Activated T-helper 1 cell treated with anti-CD3 and anti-CD28 coated beads, Interleukin-12 subunit alpha, Interleukin-12 subunit beta, Interleukin-2, Interleukin-4 antibody, amounts not matched to agents 30 ng/mL and 10 ng/mL and 1 ng/mL, durations not matched to agents 14 hours and 24 hours and 36 hours (primary cell): ENCODE data around the gene SDF4. TPM values are rescaled to one million over a fixed set of nuclear protein-coding genes. Genes with fewer than 3 reads are reported as not detected.

Experiments
- DNase-seq: peaks from one replicate; pipeline ENCODE4 v3.0.0; 2021; ENCODE audit warnings: low spot score
- H3K27ac Mint-ChIP-seq: one replicate; pipeline ENCODE4 v1.8.0; 2021; ENCODE audit warnings: mild to moderate bottlenecking, mixed read lengths
- H3K27me3 Mint-ChIP-seq: one replicate; pipeline ENCODE4 v1.8.0; 2022; ENCODE audit warnings: mild to moderate bottlenecking, moderate library complexity, mixed read lengths; ENCODE audit not compliant: insufficient read depth
- H3K36me3 Mint-ChIP-seq: one replicate; pipeline ENCODE4 v1.8.0; 2021; ENCODE audit warnings: low read depth, mixed read lengths
- H3K4me1 Mint-ChIP-seq: one replicate; pipeline ENCODE4 v1.8.0; 2021; ENCODE audit warnings: low read depth, mixed read lengths
- H3K4me3 Mint-ChIP-seq: one replicate; pipeline ENCODE4 v1.8.0; 2021; ENCODE audit warnings: mild to moderate bottlenecking, moderate library complexity, mixed read lengths
- H3K9me3 Mint-ChIP-seq: one replicate; pipeline ENCODE4 v1.8.0; 2021; ENCODE audit warnings: mixed read lengths
- intact Hi-C: fragments of 100-400 bp; cut with micrococcal nuclease; formaldehyde crosslinking; loops from one replicate; pipeline ENCODE4 v1.15.1; 2024
- total RNA-seq: library from RNA; stranded (reverse); gene quantifications from 2 replicates; pipeline ENCODE4 v1.2.3, GENCODE V29; 2022

SDF4 gene
- total RNA-seq, 1 donor from 2014 or later, result 202 TPM

DNA sequence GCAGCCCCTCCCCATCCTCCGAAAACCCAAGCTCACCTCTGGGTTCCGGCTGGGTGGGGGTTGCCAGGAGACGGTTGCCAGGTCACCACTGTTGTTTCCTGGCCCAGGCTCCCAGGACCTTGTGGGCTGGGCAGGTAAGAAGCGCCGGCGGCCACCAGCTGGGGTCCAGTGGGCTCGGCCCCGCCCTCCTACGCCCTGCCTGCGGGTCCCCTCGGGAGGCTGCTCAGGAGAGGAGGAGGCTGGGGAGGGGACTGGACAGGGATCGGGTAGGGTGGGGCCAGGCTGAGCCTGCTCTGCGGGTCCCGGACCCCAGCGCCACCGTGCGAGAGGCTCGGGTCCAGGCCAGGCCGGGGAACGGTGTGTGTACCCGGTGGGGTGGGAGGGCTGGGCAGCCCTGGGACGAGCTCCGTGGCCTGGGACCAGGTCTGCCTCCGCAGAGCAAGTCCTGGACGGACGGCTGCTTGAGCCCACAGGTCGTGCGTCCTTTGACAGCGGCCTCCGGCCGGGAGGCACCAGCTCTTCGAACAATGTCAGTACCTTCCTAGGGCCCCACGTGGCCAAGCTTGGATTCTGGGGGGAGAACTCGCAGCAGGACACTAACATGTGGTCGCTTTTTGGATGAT lies 57.9 kb downstream of the SDF4 start, which contains the start of gene TTLL10:
Gene TTLL10, plus strand, starts transcription at position 88 of the 623 bp plus-strand sequence. CDS start 5,336 bp downstream, outside the sequence.
- Mint-ChIP-seq H3K27me3 (peaks cover 10% of the 10 kb centered on the region), H3K4me3 (peak within 1 kb of the TSS; percentile 39), H3K36me3 (no peaks in the 10 kb centered on the region), H3K27ac (no peak within 1 kb of the TSS), H3K4me1 (peaks cover 12% of the 10 kb centered on the region), H3K9me3 (no peaks in the 10 kb centered on the region)
- peak; percentile 66 for DNase-seq
- intact Hi-C loops, result no loop called here

DNA sequence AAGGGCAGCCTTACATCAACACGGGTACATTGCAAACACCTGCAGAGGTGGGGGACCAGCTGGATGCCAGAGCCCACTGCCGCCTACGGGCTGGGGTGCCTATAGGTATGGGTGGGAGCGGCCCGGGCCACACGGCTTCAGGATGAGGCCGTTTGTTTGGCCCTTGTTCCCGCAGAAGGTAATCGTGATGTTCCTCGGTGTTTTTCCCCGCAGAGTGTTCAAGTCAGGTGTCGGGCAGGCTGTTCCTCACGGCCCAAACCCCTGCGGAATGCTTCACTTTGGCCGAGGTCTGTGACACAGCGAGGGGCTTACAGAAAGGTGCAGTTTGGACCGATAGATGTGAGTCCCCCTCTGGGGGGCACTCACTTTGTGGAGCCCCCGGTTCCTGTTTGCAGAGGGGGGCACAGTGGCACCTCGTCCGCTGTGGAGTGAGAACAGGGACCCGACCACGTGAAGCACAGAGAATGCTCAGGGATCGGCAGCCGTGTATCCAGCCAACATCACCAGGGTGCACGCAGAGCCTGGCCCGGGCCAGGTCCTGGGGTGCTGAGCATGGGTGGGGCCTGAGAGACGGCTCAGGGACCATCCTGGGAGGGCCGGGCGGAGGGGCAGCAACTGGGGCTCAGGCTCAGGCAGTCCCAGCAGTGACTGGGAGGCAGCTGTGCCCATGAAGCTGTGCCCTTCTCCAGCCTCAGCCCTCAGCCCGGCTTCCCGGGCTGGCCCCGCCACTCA lies 58.6 kb downstream of the SDF4 start:
- no peak for DNase-seq
- peaks cover 12% of the 10 kb centered on the region for H3K4me1 Mint-ChIP-seq
- no peaks in the 10 kb centered on the region for H3K9me3 Mint-ChIP-seq
- intact Hi-C loops, result no loop called here
- peaks cover 10% of the 10 kb centered on the region for H3K27me3 Mint-ChIP-seq
- no peaks in the 10 kb centered on the region for H3K36me3 Mint-ChIP-seq
- peak overlapping the region; percentile 39 for H3K4me3 Mint-ChIP-seq
- no peak overlapping the region for H3K27ac Mint-ChIP-seq

DNA sequence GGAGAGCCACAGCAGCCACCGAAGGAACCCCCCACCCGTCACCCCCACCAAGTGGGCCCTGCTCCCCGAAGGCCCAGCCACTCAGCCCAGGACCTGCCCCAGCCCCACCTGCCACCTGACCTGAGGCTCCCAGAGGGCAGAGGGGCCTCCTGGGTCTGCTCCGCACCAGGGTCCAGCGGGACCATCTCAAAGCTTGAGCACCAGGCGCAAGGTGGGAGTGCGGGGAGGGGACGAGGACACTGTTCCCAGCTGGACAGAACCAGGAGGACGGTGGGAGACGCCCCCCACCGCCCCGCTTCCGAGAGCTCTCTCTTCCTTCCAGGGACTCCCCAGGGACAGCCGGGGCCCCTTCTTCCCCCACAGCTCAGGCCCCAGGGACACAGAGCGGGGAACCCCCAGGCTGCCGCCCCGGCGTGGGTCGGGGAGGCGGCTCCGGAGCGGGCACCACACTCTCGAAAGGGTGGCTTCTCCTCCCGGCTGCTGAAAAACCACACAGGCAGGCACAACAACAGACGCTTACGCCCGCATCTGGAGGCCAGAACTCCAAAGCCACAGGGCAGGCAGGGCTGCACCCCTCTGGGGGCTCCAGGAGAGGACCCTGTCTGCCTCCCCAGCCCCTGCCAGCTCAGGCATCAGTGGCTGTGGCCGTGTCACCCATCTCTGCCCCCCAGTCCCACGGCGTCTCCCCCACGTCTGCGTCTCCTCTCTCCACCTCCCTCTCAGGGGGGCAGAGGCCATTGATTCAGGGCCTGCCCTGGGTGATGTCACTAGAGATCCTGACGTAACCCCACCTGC lies 60.1 kb downstream of the SDF4 start:
- H3K36me3 Mint-ChIP-seq, result no peaks in the 10 kb centered on the region
- H3K9me3 Mint-ChIP-seq, result no peaks in the 10 kb centered on the region
- no peak for DNase-seq
- H3K4me3 Mint-ChIP-seq, result no peak overlapping the region
- H3K27ac Mint-ChIP-seq, result no peak overlapping the region
- peaks cover 10% of the 10 kb centered on the region for H3K27me3 Mint-ChIP-seq
- H3K4me1 Mint-ChIP-seq, result peaks cover 12% of the 10 kb centered on the region
- intact Hi-C loops, result no loop called here

DNA sequence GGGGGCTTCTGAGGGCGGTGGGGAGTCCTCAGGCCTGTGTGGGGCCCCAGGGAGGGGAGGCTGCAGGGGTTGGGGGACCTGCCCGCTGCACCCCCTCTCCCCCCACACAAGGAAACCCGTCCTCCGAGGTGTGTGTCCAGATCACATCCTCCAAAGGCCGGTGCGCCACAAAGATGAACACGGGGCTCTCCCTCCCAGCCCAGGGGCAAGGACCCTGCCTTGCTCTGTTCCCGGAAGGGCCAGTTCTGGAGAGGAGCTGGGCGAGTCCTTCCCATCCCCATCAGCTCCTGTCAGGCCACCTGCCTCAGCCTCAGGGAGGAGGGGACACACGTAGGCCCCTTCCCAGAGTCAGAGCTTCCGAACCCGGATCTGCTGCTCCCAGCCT lies 60.6 kb downstream of the SDF4 start:
- peaks cover 12% of the 10 kb centered on the region for H3K4me1 Mint-ChIP-seq
- peaks cover 10% of the 10 kb centered on the region for H3K27me3 Mint-ChIP-seq
- no peak for DNase-seq
- H3K27ac Mint-ChIP-seq, result no peak overlapping the region
- no peaks in the 10 kb centered on the region for H3K9me3 Mint-ChIP-seq
- no peaks in the 10 kb centered on the region for H3K36me3 Mint-ChIP-seq
- H3K4me3 Mint-ChIP-seq, result no peak overlapping the region
- intact Hi-C loops, result no loop called here

DNA sequence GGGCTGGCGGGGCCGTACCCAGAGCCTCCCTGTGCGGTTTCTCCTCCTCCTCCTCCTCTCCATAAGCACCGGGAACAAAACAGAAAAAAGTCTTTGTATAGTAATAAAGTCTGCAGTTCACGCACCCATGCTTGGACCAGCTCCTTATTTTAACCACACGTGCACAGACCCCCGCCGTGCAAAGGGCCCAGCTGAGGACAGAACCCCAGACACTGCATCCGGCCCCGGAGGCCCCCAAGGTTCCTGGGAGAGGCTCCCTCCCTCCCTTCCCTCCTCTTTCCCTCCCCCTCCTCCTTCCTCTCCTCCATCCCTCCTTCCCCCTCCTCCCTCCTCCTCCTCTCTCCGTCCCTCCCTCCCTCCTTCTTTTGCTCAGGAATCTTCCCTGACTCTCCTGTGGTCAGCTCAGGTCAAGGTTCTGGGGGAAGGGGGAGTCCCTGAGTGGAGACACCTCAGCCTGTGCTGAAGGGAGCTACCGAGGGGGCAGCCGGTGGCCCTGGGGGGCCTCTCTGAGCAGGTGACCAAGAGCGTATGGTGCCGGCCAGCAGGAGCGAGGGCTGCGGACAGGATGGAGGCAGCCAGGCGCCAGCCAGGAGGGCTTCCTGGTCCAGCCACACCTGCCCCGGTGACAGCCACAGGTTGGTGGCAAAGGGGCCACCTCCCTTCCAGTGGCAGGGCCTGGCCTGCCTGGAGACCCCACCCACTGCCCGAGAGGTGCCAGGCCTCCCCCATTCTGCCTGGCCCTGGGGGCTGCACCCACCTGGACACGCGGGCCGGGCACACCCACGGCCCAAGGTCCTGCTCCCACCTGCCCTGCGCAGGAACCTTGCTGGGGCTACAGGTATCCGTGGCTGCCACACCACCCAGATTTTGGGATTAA lies 61.3 kb downstream of the SDF4 start:
- H3K9me3 Mint-ChIP-seq, result no peaks in the 10 kb centered on the region
- peaks cover 12% of the 10 kb centered on the region for H3K4me1 Mint-ChIP-seq
- H3K4me3 Mint-ChIP-seq, result no peak overlapping the region
- H3K27ac Mint-ChIP-seq, result peak overlapping the region; percentile 61
- intact Hi-C loops, result no loop called here
- no peaks in the 10 kb centered on the region for H3K36me3 Mint-ChIP-seq
- no peak for DNase-seq
- H3K27me3 Mint-ChIP-seq, result peaks cover 10% of the 10 kb centered on the region

DNA sequence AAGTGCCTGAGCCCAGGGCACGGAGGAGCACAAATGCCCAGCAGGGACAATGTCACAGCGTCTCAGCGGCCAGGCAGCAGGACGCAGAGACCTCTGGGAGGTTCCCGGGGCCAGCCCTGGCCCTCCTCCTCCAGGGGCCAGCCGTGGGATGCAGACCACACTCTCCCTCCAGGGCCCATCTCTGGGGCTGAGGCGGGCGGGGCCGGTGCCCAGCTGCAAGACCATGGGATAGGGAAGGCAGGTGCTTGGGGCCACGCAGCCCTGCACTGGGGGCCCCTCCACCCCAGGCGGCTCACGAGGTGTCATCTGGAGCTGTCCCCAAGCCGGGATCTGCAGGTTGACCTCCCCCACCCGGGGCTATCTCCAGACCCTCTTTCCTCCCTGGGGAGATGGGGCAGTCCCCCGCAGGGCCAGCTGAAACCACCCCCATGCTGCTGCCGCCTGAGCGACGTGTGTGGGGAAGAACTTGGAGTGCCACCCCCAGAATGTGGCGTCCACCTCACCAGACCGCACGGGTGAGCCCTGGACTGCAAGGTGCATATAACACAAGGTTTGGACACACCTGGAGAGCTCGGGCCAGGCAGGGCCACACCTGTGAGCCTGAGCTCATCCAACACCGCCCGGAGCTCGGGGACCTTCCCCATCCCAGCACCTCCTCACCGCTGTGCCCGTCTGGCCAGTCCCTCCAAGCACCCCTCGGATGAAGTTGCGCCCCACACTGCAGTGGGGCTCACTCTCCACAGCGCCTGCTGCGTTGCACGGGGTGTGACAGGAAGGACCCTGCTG lies 62.2 kb downstream of the SDF4 start:
- intact Hi-C loops, result no loop called here
- H3K4me3 Mint-ChIP-seq, result no peak overlapping the region
- H3K27me3 Mint-ChIP-seq, result peaks cover 8% of the 10 kb centered on the region
- no peaks in the 10 kb centered on the region for H3K9me3 Mint-ChIP-seq
- H3K4me1 Mint-ChIP-seq, result peaks cover 12% of the 10 kb centered on the region
- no peak for DNase-seq
- H3K27ac Mint-ChIP-seq, result no peak overlapping the region
- no peaks in the 10 kb centered on the region for H3K36me3 Mint-ChIP-seq

DNA sequence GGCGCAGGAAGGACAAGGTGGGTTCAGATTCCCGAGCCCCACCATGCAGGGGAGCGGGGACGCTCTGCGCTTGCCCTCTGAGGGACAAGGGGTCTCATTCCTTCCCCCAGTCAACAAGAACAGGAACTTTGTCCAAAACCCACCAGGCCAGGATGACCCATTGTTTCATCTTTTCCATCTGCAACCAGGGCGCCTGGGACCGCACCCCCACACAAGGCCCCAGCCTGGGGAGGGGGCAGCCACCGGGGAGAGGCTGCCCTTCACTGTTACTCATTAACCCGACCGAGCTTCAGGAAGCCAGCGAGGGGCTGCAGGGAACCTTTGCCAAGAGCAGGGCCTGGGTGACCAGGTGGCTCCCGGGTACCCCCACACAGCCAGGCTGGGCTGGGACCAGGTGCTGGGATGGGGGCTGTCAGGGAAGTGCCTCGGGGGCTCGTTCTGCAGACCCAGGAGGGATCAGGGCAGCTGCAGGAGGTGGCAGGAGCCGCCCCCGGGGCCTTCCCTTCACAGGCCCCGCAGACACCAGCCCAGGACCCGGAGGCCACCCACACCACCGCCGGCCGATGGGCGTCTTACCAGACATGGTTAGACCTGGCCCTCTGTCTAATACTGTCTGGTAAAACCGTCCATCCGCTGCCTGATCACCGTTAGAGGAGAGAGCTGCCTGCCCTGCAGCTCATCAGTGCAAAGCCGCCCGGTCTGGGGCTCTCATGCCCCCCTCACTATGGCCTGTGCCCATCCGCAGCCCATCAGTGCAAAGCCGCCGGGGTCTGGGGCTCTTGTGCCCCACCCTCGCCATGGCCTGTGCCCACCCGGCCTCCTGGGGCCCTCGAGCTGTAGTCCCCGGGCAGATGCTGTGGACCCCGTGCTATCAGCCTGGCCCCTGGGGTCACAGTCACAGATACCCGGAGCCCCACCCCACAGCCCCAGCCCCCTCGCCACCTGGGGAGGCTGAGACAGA lies 63.1 kb downstream of the SDF4 start:
- H3K27ac Mint-ChIP-seq, result no peak overlapping the region
- H3K27me3 Mint-ChIP-seq, result peaks cover 8% of the 10 kb centered on the region
- no peak overlapping the region for H3K4me3 Mint-ChIP-seq
- no peak for DNase-seq
- H3K9me3 Mint-ChIP-seq, result no peaks in the 10 kb centered on the region
- peaks cover 12% of the 10 kb centered on the region for H3K4me1 Mint-ChIP-seq
- H3K36me3 Mint-ChIP-seq, result no peaks in the 10 kb centered on the region
- intact Hi-C loops, result no loop called here

DNA sequence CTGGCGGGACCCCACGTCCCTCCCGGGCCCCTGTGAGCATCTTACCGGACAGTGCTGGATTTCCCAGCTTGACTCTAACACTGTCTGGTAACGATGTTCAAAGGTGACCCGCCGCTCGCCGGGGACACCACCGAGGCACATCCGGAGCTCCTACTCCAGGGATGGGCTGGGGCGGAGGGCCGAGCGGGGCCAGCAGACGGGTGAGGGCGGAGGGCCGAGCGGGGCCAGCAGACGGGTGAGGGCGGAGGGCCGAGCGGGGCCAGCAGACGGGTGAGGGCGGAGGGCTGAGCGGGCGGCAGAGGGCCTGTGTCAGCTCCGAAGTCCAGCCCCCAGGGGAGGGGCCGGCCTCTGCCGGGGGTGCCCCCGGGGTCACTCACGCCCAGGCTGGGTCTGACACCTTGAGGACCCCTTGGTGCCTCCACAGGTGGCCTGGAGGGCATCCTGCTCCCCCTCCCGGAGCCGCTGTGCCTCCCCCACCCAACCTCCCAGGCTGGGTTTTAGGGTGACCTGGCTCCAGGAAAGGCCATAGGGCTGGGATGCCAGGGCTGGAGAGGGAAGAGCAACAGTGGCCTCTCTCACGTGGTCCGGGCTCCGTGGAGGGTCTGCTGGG lies 63.9 kb downstream of the SDF4 start:
- no peak overlapping the region for H3K4me3 Mint-ChIP-seq
- no peaks in the 10 kb centered on the region for H3K36me3 Mint-ChIP-seq
- no peak overlapping the region for H3K27ac Mint-ChIP-seq
- H3K4me1 Mint-ChIP-seq, result peaks cover 12% of the 10 kb centered on the region
- intact Hi-C loops, result no loop called here
- H3K9me3 Mint-ChIP-seq, result no peaks in the 10 kb centered on the region
- no peak for DNase-seq
- H3K27me3 Mint-ChIP-seq, result peaks cover 5% of the 10 kb centered on the region

DNA sequence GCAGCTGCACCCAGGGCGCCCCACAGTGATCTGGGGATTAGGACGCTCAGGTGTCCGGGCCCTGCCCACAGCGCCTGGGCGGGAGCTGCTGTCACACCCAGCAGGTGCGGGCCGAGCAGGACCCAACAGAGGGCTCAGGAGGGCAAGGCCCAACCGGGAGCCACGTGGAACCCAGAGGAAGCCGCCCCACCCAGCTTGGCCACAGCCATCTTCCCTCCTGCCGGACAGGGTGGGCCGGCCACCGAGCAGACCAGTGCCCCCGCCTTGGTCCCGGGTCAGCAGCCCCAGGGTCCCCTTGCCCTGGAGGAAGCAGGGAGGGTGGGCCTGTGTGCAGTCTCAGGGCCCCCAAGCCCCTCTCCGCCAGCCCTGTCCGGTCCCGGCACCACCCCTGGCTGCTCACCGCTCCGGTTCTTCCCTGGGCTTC lies 64.4 kb downstream of the SDF4 start:
- DNase-seq, result no peak
- Mint-ChIP-seq H3K9me3 (no peaks in the 10 kb centered on the region), H3K4me3 (no peak overlapping the region), H3K36me3 (no peaks in the 10 kb centered on the region), H3K27me3 (peaks cover 5% of the 10 kb centered on the region), H3K27ac (no peak overlapping the region), H3K4me1 (peaks cover 12% of the 10 kb centered on the region)
- intact Hi-C loops, result no loop called here
